ENCODE data around the gene FN1. TPM values are rescaled to one million over a fixed set of nuclear protein-coding genes. Genes with fewer than 3 reads are reported as not detected.
"Not testable (repeated sequence)": the region's sequence is repeated elsewhere in the genome, so short reads cannot be mapped to it uniquely, and the experiment has no call there.

Gene FN1
- total and polyA plus RNA-seq, 11 donors, result 100 to 1,418 (median 343) TPM

DNA sequence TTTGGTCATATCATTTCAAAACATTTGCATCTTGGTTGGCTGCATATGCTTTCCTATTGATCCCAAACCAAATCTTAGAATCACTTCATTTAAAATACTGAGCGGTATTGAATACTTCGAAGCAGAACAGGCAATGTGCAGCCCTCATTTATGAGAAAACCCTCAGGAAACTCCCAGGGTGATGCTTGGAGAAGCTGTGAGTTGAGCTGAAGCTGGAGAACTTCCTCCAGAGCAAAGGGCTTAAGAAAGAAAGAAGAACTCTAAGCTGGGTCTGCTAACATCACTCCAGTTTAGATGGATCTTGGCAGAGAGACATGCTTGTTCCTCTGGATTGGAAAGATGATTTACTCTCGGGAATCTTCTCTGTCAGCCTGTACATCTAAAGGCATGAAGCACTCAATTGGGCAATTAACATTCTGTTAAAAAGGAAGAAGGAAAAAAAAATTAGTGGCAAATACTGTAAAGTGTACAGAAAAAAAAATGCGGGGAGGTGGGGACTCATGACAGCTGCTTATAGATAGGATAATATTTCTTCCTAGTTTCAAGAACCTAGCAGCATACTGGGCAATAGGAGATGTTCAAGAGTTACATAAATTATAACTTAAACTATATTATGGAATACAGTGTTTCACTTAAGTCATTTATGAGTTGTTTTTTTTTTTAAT lies 74.5 kb downstream of the FN1 start:
- no peak for ATAC-seq
- Histone ChIP-seq H3K27ac (no peak overlapping the region), H3K36me3 (peaks cover 0 to 76% (median 59%) of the 10 kb centered on the region in 9 donors), H3K27me3 (no peaks in the 10 kb centered on the region), H3K9me3 (no peaks in the 10 kb centered on the region), H3K4me3 (no peak overlapping the region), H3K4me1 (no peaks in the 10 kb centered on the region)
- intact Hi-C loops (cut with DNase I), result no loop called here
- 87 to 92% (median 90%) methylated on average over 4 of the region's 4 CpGs for WGBS, 4 donors
- DNase-seq, result no peak
- no peak for TF ChIP-seq POLR2A (IDR thresholded peaks at IDR 0.05)
- TF ChIP-seq, protein P1, sequence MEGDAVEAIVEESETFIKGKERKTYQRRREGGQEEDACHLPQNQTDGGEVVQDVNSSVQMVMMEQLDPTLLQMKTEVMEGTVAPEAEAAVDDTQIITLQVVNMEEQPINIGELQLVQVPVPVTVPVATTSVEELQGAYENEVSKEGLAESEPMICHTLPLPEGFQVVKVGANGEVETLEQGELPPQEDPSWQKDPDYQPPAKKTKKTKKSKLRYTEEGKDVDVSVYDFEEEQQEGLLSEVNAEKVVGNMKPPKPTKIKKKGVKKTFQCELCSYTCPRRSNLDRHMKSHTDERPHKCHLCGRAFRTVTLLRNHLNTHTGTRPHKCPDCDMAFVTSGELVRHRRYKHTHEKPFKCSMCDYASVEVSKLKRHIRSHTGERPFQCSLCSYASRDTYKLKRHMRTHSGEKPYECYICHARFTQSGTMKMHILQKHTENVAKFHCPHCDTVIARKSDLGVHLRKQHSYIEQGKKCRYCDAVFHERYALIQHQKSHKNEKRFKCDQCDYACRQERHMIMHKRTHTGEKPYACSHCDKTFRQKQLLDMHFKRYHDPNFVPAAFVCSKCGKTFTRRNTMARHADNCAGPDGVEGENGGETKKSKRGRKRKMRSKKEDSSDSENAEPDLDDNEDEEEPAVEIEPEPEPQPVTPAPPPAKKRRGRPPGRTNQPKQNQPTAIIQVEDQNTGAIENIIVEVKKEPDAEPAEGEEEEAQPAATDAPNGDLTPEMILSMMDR (IDR thresholded peaks at IDR 0.05), result no peak

DNA sequence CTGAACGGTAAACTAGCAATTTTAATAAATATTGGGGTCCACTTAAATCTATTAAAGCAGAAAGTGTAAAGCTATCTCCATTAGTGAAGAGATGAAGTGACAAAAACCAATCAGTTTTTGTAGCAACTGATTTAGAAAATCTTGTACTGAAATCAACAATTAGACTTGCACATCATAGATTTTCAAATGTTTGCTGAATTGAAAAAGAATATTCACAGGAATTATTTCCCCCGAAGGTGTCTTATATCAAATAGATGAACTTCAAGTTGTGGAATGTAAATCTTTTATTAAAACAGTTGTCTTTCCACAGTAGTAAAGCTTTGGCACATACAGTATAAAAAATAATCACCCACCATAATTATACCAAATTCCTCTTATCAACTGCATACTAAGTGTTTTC lies 75.3 kb downstream of the FN1 start:
- no peak overlapping the region for H3K27ac ChIP-seq
- ATAC-seq (no peak), DNase-seq (no peak)
- TF ChIP-seq, protein P1 (IDR thresholded peaks at IDR 0.05), result no peak
- TF ChIP-seq POLR2A (IDR thresholded peaks at IDR 0.05), result no peak
- H3K27me3 ChIP-seq, result no peaks in the 10 kb centered on the region
- intact Hi-C loops (cut with DNase I), result no loop called here
- peaks cover 0 to 69% (median 58%) of the 10 kb centered on the region in 9 donors for H3K36me3 ChIP-seq
- no peaks in the 10 kb centered on the region for H3K9me3 ChIP-seq
- no peaks in the 10 kb centered on the region for H3K4me1 ChIP-seq
- WGBS, 4 donors, result 87 to 95% (median 92%) methylated on average over 2 of the region's 2 CpGs
- H3K4me3 ChIP-seq, result no peak overlapping the region

DNA sequence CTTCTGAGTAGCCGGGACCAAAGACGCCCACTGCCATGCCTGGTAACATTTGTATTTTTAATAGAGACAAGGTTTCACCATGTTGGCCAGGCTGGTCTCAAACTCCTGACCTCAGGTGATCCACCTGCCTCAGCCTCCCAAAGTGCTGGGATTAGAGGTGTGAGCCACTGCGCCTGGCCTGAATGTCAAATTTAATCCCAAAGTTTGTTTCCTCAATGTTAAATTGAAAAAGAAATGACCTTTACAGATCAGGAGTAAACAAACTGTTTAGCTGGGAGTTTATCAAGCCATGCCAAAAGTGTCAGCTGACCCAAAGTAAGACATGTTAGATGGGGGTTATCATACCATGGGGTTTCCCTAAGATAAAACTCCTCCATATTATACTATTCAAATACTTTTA lies 75.8 kb downstream of the FN1 start:
- H3K27me3 ChIP-seq; H3K4me3 ChIP-seq; H3K27ac ChIP-seq; H3K9me3 ChIP-seq; DNase-seq; ATAC-seq; intact Hi-C loops (cut with DNase I); H3K4me1 ChIP-seq: not testable (repeated sequence)
- WGBS, 4 donors, result 93 to 98% (median 95%) methylated on average over 3 of the region's 3 CpGs
- H3K36me3 ChIP-seq, result peaks cover 0 to 63% (median 53%) of the 10 kb centered on the region in 9 donors

GRCh38 chr2:215359576-215359922 lies 76.3 kb downstream of the FN1 start:
- DNase-seq, result no peak
- H3K4me3 ChIP-seq, result no peak overlapping the region
- TF ChIP-seq, protein P1 (IDR thresholded peaks at IDR 0.05), result no peak
- TF ChIP-seq POLR2A (IDR thresholded peaks at IDR 0.05), result no peak
- no peak overlapping the region for H3K27ac ChIP-seq
- ATAC-seq, result no peak
- H3K27me3 ChIP-seq, result no peaks in the 10 kb centered on the region
- intact Hi-C loops (cut with DNase I), result no loop called here
- peaks cover 0 to 58% (median 48%) of the 10 kb centered on the region in 9 donors for H3K36me3 ChIP-seq
- H3K9me3 ChIP-seq, result no peaks in the 10 kb centered on the region
- H3K4me1 ChIP-seq, result peaks cover 0 to 5% (median 0%) of the 10 kb centered on the region in 12 donors
- WGBS, 4 donors, result 96 to 100% (median 98%) methylated on average over 1 of the region's 1 CpG
